ENCODE data around the gene MEDAG.

MEDAG gene

DNA sequence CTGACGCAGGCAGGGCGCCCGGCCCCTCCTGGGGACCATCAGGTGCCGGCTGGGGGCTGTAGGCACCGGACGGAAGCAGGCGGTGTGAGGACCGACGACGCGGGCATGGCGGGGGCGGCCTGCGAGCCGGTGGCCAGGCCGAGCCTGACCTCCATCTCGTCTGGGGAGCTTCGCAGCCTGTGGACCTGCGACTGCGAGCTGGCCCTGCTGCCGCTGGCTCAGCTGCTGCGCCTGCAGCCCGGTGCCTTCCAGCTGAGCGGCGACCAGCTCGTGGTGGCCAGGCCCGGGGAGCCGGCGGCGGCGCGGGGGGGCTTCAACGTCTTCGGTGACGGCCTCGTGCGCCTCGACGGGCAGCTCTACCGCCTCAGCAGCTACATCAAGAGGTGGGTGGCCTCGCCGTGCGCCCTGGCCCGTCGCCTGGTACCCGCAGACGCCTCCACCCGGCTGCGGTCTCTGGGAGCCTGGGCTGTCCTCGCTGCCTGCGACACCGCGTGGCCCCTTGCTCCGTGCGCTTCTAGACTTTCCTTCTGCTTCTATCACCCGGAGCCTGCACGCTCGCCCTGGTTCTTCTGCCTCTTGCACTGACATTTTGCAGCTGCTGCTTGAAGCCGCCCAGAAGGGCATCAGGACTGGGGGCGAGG is 460 bp downstream of the MEDAG start:
- Histone ChIP-seq H3K27ac (peak overlapping the region; percentile 95 to 96), H3K4me3 (peak overlapping the region; percentile 79)
- peak; percentile 81 for DNase-seq (ENCODE audit: low spot score)
- TF ChIP-seq, protein P1, sequence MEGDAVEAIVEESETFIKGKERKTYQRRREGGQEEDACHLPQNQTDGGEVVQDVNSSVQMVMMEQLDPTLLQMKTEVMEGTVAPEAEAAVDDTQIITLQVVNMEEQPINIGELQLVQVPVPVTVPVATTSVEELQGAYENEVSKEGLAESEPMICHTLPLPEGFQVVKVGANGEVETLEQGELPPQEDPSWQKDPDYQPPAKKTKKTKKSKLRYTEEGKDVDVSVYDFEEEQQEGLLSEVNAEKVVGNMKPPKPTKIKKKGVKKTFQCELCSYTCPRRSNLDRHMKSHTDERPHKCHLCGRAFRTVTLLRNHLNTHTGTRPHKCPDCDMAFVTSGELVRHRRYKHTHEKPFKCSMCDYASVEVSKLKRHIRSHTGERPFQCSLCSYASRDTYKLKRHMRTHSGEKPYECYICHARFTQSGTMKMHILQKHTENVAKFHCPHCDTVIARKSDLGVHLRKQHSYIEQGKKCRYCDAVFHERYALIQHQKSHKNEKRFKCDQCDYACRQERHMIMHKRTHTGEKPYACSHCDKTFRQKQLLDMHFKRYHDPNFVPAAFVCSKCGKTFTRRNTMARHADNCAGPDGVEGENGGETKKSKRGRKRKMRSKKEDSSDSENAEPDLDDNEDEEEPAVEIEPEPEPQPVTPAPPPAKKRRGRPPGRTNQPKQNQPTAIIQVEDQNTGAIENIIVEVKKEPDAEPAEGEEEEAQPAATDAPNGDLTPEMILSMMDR (IDR thresholded peaks at IDR 0.05), result no peak

DNA sequence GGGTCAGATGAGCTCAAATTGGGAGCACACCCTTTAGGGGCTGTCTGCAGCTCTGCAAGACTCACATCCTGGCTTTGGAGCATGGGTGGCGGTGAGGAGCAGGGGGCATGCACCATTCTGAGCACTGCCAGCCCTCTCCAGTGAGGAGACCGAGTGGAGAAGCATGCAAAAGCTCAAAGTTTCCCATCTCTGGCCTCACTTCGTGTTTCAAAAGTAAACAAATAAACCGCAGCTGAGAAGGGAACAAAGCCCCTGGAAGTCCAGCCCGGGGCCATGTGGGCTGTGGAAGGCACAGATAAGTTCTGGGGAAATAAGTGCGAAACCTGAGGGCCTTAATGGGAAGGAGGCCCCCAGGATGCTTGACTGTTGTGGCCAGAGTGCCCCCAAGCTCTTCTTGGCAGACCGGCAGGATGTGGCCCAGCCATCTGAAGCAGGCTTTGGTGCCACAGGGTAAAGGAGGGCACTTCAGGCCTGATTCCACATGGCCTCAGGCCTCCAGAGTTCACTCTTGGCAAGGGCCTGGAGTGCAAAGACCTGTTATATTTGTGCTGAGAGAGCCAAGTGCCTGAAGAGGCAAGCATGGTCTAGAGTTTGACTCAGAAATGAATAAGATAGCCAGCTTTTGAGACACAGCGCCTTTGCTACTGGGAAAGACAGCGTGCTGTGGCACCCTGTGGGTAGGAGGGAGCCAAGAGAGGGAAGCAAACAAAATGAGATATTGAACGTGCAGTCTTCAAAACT is 1.2 kb downstream of the MEDAG start:
- no peak for DNase-seq (ENCODE audit: low spot score)
- peak overlapping the region; percentile 95 to 96 for H3K27ac ChIP-seq
- TF ChIP-seq, protein P1 (IDR thresholded peaks at IDR 0.05), result no peak
- peak overlapping the region; percentile 79 for H3K4me3 ChIP-seq

DNA sequence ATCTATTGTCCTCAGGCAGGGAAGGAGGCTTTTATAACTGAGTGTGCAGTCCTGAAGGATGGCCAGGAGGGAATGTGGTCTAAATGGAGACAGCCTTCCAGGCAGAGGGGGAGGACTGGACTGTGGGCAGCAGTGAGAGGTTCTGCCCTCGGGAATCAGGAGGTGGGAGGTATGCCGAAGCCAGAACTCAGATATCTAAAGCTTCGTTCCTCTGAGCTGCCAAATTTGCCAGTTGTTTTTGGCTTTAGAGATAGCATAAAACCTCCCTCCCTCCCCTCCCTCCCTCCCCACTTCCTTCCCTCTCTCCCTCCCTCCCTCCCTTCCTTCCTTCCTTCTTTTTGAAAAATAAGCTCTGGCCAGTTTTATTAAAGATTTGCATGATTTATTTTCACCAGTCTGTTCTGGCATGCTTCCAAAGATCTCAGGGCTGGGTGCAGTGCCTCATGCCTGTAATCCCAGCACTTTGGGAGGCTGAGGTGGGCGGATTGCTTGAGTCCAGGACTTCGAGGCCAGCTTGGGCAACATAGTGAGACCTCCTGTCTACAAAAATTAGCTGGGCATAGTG is 2.4 kb downstream of the MEDAG start:
- Histone ChIP-seq H3K4me3 (peak overlapping the region; percentile 79), H3K27ac (peak overlapping the region; percentile 95 to 96)
- TF ChIP-seq, protein P1 (IDR thresholded peaks at IDR 0.05), result no peak
- no peak for DNase-seq (ENCODE audit: low spot score)

DNA sequence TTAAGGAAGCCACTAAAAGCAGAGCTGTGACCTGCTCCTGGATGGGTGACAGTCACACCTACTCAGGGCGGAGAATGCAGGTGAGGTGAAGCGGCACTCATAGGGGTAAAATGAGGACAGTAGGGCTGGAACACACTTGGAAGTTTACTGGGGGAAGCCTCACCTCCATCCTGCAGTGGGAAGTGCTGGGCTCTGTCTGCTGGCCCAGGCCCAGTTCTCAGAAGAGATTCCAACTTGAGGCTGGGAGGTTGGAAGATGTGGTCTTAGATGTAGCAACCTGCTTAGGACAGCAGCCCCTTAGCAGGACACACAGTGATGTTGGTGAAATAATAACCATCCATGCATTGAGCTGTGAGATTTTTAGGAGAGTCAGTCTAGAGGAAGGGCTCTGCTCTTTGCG is 4.6 kb downstream of the MEDAG start:
- H3K27ac ChIP-seq, result no peak overlapping the region
- TF ChIP-seq, protein P1 (IDR thresholded peaks at IDR 0.05), result no peak
- H3K4me3 ChIP-seq, result peak overlapping the region; percentile 47
- no peak for DNase-seq (ENCODE audit: low spot score)

DNA sequence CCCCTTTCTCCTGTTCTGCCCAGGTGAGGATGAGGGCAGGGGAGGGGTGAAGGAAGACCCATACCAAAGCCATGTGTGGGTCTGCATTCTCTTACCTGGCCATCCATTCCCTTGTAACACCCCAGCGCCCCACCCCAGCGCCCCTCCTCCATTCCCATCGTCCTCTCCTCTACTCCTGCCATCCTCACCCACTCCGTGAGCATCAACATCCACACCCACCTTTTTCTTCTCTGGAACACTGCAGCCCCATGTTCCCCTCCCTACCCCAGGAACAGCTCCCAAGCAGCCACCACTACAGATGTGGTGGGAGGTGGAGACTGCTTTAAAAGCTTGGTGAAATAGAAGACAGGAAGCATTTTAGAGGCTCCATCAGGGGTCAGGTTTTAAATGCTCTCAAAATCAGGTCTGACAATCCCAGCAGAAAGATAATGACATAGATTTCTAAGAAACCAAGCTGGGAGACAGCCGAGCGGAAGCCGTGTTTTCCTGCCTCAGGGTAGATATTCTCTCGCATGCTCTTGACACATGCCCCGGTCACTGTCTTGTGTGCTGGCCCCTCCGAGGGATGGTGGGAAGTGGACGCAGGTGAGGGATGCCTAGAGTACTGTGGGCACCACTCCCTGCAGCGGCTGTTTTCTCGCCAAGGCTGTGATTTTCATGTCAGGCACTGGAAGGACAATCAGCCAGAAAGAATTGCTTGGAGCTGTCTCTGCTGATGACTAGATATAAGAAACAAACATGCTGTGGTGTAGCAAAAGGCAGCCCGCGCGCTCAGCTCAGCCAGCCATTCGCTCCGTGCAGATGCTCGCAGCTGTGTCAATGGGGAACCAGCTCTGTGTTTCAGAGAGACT is 9.8 kb downstream of the MEDAG start:
- H3K27ac ChIP-seq, result no peak overlapping the region

DNA sequence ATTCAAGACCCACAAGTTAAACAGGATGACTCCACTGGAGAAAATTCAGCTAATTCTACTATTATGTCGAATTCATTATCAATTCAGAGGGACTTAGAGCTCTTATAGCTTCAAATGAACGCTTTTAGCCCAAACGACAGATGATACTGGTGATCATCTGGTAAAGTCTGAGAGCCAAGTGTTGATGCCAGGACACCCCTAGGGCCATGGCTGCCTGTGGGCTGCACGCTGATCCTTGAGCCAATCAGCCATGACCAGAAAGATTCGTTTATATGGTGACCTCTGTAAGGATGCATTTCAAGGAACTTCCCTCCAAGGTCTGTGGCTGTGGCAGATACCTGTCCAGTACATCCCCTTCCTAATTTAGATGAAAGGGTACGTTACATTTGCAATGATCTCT is 10.9 kb downstream of the MEDAG start:
- H3K4me3 ChIP-seq, result no peak overlapping the region
- H3K27ac ChIP-seq, result no peak overlapping the region
- TF ChIP-seq, protein P1 (IDR thresholded peaks at IDR 0.05), result no peak
- no peak for DNase-seq (ENCODE audit: low spot score)

More for the DNA sequence above, 9.8 kb downstream of the MEDAG start:
- TF ChIP-seq, protein P1 (IDR thresholded peaks at IDR 0.05), result no peak
- no peak overlapping the region for H3K4me3 ChIP-seq
- no peak for DNase-seq (ENCODE audit: low spot score)
